ENCODE results near the gene P2RX4. TPM values are rescaled to one million over a fixed set of nuclear protein-coding genes. Genes with fewer than 3 reads are reported as not detected.

Gene P2RX4
- total RNA-seq, 1 experiment from 2014 or later, result 8.1 TPM

DNA sequence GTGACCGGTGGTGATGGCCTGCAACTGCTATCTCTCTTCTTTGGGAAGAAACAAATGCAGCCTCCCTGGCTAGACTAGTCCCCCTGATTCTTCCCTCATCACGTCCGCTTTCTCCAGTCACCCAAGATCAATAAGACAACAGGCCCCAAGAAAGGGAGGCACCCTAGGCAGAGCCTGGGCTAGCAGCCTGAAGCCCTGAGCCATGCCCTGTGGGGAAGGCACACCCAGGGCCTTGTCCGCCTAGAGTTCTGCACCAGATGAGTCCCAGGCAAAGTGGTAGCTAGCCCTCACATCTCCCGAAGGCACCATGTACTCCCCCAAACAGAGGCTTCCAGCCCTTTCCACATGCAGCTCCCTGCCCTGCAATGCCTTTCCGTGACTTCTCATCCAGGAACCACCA, 51.5 kb downstream of the P2RX4 start:
- Mint-ChIP-seq H3K27ac (peak overlapping the region; percentile 9 to 84 (median 36); a peak in 3 of 7 replicates), H3K4me3 (no peak overlapping the region)

More for the DNA sequence above, 51.5 kb downstream of the P2RX4 start:
- Histone ChIP-seq H3K4ac (ENCODE audit: low read depth, low read length) (no peak overlapping the region), H2BK15ac (ENCODE audit: low read depth, low read length) (no peak overlapping the region), H2BK5ac (ENCODE audit: insufficient read length, low read length) (no peak overlapping the region), H3K14ac (ENCODE audit: insufficient read depth, low read length) (no peak overlapping the region), H4K5ac (ENCODE audit: insufficient read length, low read depth, low read length) (no peak overlapping the region), H3K4me1 (ENCODE audit: insufficient read depth, low read length) (no peaks in the 10 kb centered on the region), H3K79me2 (ENCODE audit: insufficient read depth, low read length) (no peaks in the 10 kb centered on the region), H4K91ac (ENCODE audit: insufficient read length, low read depth, low read length) (no peak overlapping the region), H3K18ac (ENCODE audit: insufficient read length, low read depth, low read length) (no peak overlapping the region), H2AFZ (ENCODE audit: low read length) (no peak overlapping the region), H3K27ac (ENCODE audit: insufficient read length, low read depth, low read length) (no peak overlapping the region), H4K8ac (replicated peaks; ENCODE audit: insufficient read length, low read depth, low read length) (no peak overlapping the region), H4K20me1 (ENCODE audit: control insufficient read depth, insufficient read depth, insufficient read length) (no peaks in the 10 kb centered on the region), H2BK120ac (ENCODE audit: low read depth, low read length, poor library complexity, severe bottlenecking) (no peak overlapping the region), H3K27me3 (ENCODE audit: insufficient read depth, low read length) (no peaks in the 10 kb centered on the region), H3K9ac (ENCODE audit: extremely low read depth, insufficient read length, low read length) (no peak overlapping the region), H3K79me1 (ENCODE audit: insufficient read depth, low read depth, low read length, poor library complexity, severe bottlenecking) (no peaks in the 10 kb centered on the region), H2BK20ac (ENCODE audit: low read depth, low read length, poor library complexity, severe bottlenecking) (no peak overlapping the region), H2BK12ac (ENCODE audit: insufficient read length, low read depth, low read length) (no peak overlapping the region), H3T11ph (ENCODE audit: low read length) (no peak overlapping the region), H3K9me3 (ENCODE audit: control insufficient read depth, low read depth, low read length) (no peaks in the 10 kb centered on the region), H3K56ac (ENCODE audit: insufficient read length, low read depth, low read length) (no peak overlapping the region), H3K4me2 (ENCODE audit: insufficient read depth, insufficient read length, low read length) (no peak overlapping the region), H3K23ac (ENCODE audit: insufficient read length, low read depth, low read length) (no peak overlapping the region), H2AK5ac (ENCODE audit: insufficient read length, low read length) (no peak overlapping the region), H3K23me2 (ENCODE audit: insufficient read length, low read depth, low read length, poor library complexity, severe bottlenecking) (no peaks in the 10 kb centered on the region)
- no CpG with 5 or more reads among the region's 6 CpGs for WGBS (ENCODE audit: extremely low coverage, insufficient read length, low lambda C conversion rate)
- H3K4me1 Mint-ChIP-seq, result no peaks in the 10 kb centered on the region
- H3K36me3 Mint-ChIP-seq (ENCODE audit: insufficient read depth in 1 of 3, low read depth in 3 of 3), result peaks cover 30 to 64% (median 46%) of the 10 kb centered on the region in 3 experiments
- TF ChIP-seq, protein P1, sequence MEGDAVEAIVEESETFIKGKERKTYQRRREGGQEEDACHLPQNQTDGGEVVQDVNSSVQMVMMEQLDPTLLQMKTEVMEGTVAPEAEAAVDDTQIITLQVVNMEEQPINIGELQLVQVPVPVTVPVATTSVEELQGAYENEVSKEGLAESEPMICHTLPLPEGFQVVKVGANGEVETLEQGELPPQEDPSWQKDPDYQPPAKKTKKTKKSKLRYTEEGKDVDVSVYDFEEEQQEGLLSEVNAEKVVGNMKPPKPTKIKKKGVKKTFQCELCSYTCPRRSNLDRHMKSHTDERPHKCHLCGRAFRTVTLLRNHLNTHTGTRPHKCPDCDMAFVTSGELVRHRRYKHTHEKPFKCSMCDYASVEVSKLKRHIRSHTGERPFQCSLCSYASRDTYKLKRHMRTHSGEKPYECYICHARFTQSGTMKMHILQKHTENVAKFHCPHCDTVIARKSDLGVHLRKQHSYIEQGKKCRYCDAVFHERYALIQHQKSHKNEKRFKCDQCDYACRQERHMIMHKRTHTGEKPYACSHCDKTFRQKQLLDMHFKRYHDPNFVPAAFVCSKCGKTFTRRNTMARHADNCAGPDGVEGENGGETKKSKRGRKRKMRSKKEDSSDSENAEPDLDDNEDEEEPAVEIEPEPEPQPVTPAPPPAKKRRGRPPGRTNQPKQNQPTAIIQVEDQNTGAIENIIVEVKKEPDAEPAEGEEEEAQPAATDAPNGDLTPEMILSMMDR (conservative IDR thresholded peaks at IDR 0.05), result no peak
- no peaks in the 10 kb centered on the region for H3K9me3 Mint-ChIP-seq
- H3K27me3 Mint-ChIP-seq (ENCODE audit: low read depth), result no peaks in the 10 kb centered on the region
- no peak for DNase-seq

Data from H9 (cell line).